GM12891 (cell line): ENCODE measurements around the gene ADGRV1.

Source experiments
- POLR2A ChIP-seq: IDR thresholded peaks from 2 replicates; pipeline ENCODE4 v1.6.1; 2011; ENCODE audit warnings: low read depth, low read length, control low read depth
- POLR2AphosphoS5 ChIP-seq: IDR thresholded peaks from 2 replicates; pipeline ENCODE4 v1.6.1; 2011; ENCODE audit warnings: low read depth, low read length, control low read depth
- TAF1 ChIP-seq: IDR thresholded peaks from 2 replicates; pipeline ENCODE4 v1.6.1; 2011; ENCODE audit warnings: low read depth, low read length, control low read depth

- no peak for TF ChIP-seq POLR2A
- no peak for TF ChIP-seq POLR2AphosphoS5
- no peak for TF ChIP-seq TAF1
Observed at GRCh38 chr5:90983711-90984124, 425.1 kb downstream of the ADGRV1 start.
